CD4-positive, alpha-beta T cell treated with Interferon alpha-2 for 1 hour (primary cell): Measurements from ENCODE around the gene TEK.
A peak's percentile ranks its signal among the peaks of the same experiment; 100 is the strongest.

Source experiments
- DNase-seq, 2 donors: peaks; one replicate each; pipeline ENCODE4 v3.0.0-alpha.2; 2020 to 2022

Gene TEK

DNA sequence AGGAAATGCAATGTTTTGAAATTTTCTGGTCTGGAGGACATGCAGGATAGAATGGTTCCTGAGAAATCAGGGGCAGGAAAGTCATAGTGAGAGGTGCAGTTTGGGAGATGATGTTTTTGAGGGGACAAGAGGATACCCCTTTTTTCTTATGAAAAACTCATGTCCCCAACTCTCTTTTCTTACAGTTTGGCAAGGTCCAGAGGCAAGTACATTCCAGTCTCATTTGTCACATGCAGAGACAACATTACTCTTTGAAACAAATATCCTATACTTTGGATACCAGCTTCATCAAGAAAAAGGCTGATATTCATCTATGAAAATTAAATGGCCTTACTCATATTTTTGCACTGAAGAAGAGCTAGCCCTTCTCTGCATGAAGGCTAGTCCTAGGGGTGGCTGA, 139.7 kb downstream of the TEK start:
- DNase-seq: no peak

- no peak for DNase-seq
These were observed 149.6 kb downstream of the TEK start for GRCh38 chr9:27258662-27259061.

DNA sequence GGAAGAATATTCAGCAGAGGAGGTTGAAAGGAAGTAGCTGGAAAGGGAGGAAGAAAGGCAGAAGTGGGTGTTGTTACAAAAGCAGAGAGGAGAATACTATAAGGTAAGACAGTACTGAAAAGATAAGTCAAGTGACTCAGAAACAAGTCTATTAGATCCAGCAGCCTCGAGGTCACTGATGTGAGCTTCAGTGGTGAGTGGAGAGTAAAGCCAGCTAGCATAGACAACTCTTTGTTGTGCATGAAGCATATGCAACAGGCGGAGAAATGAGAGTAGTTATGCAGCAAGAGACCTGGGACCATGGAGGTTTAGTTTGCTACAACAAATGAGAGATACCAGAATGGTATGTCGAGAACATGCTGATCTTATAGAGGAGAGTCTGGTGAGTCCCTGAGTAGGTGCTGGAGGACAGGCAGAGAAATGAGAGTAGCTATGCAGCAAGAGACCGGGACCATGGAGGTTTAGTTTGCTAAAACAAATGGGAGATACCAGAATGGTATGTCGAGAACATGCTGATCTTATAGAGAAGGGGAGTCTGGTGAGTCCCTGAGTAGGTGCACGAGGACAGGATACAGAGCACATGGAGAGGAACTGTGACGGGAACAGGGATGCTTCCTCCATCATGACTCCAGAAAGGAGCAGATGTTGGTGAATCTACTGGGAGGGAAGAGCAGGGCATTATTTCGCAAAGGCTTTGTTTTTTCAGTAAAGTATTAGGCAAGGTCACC, 151.9 kb downstream of the TEK start:
- no peak for DNase-seq

DNA sequence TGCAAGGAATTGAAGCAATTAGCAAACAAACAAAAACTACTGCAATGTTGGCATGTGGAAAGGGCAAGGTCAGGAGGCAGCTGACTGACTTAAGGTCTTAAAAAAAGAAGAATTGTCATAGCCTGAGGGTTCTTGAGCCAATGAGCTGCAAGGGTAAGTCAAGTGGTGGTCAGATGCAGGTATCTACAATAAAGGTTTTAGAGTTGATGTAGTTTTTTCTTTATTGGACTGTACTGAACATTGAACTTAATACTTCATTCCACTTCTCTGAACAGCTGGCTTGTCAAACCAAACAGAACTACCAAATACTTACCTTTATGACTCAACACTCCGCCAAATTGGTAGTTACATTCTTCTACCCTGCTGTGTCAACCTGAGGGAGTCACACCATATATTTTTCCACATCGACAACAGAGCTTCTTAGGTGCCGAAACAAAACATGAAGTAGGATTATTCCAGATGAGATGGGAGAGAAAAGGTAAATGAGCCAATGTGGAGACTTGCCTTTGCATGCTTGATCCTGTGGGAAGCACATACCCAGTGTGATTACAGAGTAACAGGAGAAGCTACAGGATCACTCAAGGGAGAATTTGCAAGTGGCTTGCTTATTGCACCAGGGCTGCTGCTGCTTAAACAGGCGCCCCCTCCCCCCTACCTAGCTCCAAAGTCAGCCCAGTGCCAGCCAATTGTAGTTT, 152.6 kb downstream of the TEK start:
- DNase-seq: no peak

DNA sequence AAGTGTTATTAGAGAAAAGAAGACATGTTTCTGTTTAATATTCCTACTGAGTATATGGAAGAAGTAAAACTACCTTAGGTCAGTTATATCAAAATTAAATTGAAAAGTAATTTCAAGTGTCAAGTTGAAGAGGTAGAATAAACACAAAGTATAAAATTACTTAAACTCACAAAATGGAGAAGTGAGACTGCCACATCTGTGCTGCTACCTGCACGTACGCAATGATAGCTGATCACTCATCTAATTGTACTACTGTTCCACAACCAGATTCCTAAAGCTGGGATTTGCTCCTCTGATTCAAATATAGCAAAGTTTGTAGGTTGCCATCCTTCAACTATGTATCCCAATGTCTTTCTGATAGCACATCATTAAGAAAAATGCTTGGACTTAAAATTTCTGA, 163.1 kb downstream of the TEK start:
- no peak for DNase-seq

DNA sequence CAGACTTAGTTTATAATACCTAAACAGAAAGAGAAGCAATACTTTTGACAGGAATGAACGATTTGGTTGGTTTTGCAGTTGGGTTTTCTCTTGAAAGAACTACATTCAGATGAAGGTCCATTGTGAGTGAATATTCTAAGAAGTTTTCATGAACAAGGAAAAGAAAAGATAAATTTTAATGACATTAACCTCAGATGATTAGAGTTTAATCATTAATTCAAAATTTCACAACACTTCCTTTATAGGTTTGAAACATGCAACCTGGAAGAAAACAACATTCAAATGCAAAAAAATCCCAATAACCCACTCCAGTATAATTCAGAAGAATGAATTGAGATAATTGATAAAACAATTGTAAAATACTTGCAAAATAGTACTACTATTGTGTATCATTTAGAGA, 164.2 kb downstream of the TEK start:
- DNase-seq: no peak

DNA sequence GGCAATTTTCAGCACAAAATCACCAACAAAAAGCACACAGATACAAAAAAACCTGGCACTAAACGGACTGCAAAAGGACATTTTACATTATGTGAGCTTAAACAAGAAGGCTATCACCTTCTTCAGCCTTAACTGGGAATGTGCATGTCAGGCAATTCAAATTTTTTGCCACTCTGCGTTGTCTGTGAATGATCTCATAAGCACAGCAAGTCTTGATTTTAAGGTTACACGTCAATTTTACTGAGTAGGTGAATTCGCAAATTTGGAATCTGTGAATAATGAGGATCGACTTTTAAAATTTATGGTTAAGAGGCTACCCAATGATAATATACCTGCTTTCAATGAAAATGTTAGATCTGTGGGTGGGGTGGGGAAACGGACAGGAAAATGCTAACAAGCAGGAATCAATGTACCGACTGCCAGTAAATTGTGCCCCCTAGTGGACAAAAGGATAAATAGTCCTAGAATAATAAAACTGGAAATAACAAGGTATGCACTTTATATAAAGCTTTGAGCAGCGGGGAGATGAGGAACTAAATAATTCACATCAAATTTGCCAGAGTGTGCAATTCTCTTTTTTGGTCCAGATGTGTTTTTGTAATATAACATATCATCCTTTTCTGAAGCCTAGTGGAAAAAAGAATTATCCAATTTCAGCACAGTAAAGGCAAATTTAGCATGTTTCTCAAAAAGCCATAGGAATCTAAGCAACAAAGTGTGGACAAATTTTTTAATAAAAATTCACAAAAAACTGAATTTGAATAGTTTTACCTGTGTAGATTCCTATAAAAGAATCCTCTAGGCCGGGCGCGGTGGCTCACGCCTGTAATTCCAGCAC, 167.4 kb downstream of the TEK start:
- peak in 1 of 2 donors; percentile 47 for DNase-seq

DNA sequence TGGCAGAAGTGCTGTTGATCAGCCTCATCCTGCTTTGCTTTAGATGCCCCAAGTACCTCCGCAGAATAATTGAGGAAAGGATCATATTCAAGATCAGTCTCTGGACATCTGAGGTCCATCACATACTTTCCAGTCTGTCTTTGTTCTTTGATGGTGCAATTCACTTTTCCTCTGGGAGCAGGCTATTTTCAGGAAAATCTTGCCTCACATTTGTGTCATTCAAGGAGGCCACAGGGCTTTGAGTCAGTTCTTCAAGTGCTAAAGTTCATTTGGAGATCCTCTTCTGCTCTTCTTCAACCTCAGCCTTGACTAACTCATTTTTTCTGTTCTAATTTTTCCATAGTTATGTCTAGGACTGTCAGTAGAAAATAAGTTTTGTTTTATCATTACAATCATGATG, 169.3 kb downstream of the TEK start:
- DNase-seq: no peak

GRCh38 chr9:27279611-27280010, 170.6 kb downstream of the TEK start:
- DNase-seq: no peak
